Thyroid gland (tissue), 4 donors: ENCODE measurements around the gene GET4.

Source experiments
- POLR2A ChIP-seq, 2 donors: fragments of 450-650 bp; IDR thresholded peaks; one replicate each; pipeline ENCODE4 v1.6.1; 2017; ENCODE audit warnings: antibody characterized with exemption in 2 of 2, mild to moderate bottlenecking in 2 of 2, moderate library complexity in 1 of 2
- TF ChIP-seq, protein P1 (sequence below), 6 experiments: fragments of 200-600 bp in 3 of 6; fragments of 450-650 bp in 3 of 6; sonication (generic) in 3 of 6; IDR thresholded peaks; one replicate each; pipeline ENCODE4 v1.5.1; 2016 to 2019; ENCODE audit warnings: antibody characterized with exemption in 6 of 6, mild to moderate bottlenecking in 2 of 6, inconsistent platforms in 1 of 6, moderate library complexity in 1 of 6

DNA sequence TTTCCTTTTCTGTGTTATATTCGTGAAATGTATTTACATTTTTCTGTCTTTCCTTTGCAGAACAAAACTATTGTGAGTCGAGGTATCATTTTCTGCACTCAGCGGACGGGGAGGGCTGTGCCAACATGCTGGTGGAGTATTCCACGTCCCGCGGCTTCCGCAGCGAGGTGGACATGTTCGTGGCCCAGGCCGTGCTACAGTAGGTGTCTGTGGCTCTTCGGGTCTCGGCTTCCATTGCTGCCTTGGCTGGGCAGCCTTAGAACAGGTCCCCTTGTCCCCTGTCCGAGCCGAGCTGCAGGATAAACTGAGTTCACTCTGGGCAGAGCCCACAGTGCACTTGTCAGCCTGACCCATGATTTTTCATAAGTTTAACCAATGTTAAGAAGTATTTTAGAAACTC, 14.5 kb downstream of the GET4 start:
- TF ChIP-seq, protein P1, sequence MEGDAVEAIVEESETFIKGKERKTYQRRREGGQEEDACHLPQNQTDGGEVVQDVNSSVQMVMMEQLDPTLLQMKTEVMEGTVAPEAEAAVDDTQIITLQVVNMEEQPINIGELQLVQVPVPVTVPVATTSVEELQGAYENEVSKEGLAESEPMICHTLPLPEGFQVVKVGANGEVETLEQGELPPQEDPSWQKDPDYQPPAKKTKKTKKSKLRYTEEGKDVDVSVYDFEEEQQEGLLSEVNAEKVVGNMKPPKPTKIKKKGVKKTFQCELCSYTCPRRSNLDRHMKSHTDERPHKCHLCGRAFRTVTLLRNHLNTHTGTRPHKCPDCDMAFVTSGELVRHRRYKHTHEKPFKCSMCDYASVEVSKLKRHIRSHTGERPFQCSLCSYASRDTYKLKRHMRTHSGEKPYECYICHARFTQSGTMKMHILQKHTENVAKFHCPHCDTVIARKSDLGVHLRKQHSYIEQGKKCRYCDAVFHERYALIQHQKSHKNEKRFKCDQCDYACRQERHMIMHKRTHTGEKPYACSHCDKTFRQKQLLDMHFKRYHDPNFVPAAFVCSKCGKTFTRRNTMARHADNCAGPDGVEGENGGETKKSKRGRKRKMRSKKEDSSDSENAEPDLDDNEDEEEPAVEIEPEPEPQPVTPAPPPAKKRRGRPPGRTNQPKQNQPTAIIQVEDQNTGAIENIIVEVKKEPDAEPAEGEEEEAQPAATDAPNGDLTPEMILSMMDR (IDR thresholded peaks at IDR 0.05), result no peak
- no peak for TF ChIP-seq POLR2A (IDR thresholded peaks at IDR 0.05)
